Thyroid gland (tissue), 4 donors: ENCODE measurements around the gene GLE1.

Experiments
- POLR2A ChIP-seq, 2 donors: fragments of 450-650 bp; IDR thresholded peaks; one replicate each; pipeline ENCODE4 v1.6.1; 2017; ENCODE audit warnings: antibody characterized with exemption in 2 of 2, mild to moderate bottlenecking in 2 of 2, moderate library complexity in 1 of 2
- TF ChIP-seq, protein P1 (sequence below), 6 experiments: fragments of 200-600 bp in 3 of 6; fragments of 450-650 bp in 3 of 6; sonication (generic) in 3 of 6; IDR thresholded peaks; one replicate each; pipeline ENCODE4 v1.5.1; 2016 to 2019; ENCODE audit warnings: antibody characterized with exemption in 6 of 6, mild to moderate bottlenecking in 2 of 6, inconsistent platforms in 1 of 6, moderate library complexity in 1 of 6

DNA sequence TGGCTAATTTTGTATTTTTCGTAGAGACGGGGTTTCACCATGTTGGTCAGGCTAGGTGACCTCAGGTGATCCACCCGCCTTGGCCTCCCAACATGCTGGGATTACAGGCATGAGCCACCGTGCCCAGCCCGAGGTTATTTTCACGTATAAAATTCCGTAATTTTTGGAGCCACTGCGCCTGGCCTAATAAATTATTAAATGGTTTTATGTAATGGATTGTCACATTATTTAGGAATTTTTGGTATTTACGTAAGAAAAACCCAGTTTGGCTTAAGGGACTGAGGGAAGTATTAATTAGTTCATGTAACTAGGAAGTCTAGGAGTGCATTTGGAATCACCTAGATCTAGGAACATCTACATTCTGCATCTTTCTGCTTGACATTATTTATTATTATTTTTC, 8.3 kb downstream of the GLE1 start:
- TF ChIP-seq, protein P1, sequence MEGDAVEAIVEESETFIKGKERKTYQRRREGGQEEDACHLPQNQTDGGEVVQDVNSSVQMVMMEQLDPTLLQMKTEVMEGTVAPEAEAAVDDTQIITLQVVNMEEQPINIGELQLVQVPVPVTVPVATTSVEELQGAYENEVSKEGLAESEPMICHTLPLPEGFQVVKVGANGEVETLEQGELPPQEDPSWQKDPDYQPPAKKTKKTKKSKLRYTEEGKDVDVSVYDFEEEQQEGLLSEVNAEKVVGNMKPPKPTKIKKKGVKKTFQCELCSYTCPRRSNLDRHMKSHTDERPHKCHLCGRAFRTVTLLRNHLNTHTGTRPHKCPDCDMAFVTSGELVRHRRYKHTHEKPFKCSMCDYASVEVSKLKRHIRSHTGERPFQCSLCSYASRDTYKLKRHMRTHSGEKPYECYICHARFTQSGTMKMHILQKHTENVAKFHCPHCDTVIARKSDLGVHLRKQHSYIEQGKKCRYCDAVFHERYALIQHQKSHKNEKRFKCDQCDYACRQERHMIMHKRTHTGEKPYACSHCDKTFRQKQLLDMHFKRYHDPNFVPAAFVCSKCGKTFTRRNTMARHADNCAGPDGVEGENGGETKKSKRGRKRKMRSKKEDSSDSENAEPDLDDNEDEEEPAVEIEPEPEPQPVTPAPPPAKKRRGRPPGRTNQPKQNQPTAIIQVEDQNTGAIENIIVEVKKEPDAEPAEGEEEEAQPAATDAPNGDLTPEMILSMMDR (IDR thresholded peaks at IDR 0.05): no peak
- no peak for TF ChIP-seq POLR2A (IDR thresholded peaks at IDR 0.05)
